HepG2 (cell line): Measurements from ENCODE around the gene CD79A. TPM values are rescaled to one million over a fixed set of nuclear protein-coding genes. Genes with fewer than 3 reads are reported as not detected.

ENCODE experiments used
- ATF7 ChIP-seq, 2 experiments: fragments of 450-650 bp in 1 of 2; sonication (generic) in 1 of 2; formaldehyde crosslinking in 1 of 2; IDR thresholded peaks; 2 replicates each; pipeline versions ENCODE4 v1.4.0 to v1.6.1; 2016 to 2020; ENCODE audit warnings: antibody characterized with exemption in 1 of 2, mild to moderate bottlenecking in 1 of 2, missing genetic modification reagents in 1 of 2
- CCDC6 ChIP-seq: sonication (generic); formaldehyde crosslinking; IDR thresholded peaks from 2 replicates; pipeline ENCODE4 v1.8.1; 2022; ENCODE audit warnings: mild to moderate bottlenecking, missing genetic modification reagents, moderate library complexity
- EZH2 ChIP-seq: conservative IDR thresholded peaks from 2 replicates; pipeline ENCODE4 v1.6.1; 2012; ENCODE audit warnings: mild to moderate bottlenecking, low read depth, low read length, moderate library complexity
- HOXA7 ChIP-seq: sonication (generic); formaldehyde crosslinking; IDR thresholded peaks from 2 replicates; pipeline ENCODE4 v1.8.1; 2022; ENCODE audit warnings: mild to moderate bottlenecking, missing genetic modification reagents, moderate library complexity
- ISL2 ChIP-seq: sonication (generic); formaldehyde crosslinking; IDR thresholded peaks from 2 replicates; pipeline ENCODE4 v1.5.0; 2020; ENCODE audit warnings: missing genetic modification reagents
- NFIB ChIP-seq: sonication (generic); formaldehyde crosslinking; IDR thresholded peaks from 2 replicates; pipeline ENCODE4 v1.9.0; 2021; ENCODE audit warnings: missing genetic modification reagents, mild to moderate bottlenecking, borderline replicate concordance
- PAF1 ChIP-seq: IDR thresholded peaks from 2 replicates; pipeline ENCODE4 v1.6.1; 2016; ENCODE audit warnings: missing genetic modification reagents, missing compliant biosample characterization
- ZFAT ChIP-seq: sonication (generic); formaldehyde crosslinking; conservative IDR thresholded peaks from 2 replicates; pipeline ENCODE4 v1.8.1; 2023; ENCODE audit warnings: missing genetic modification reagents, inconsistent platforms
- ZNF776 ChIP-seq: sonication (generic); formaldehyde crosslinking; IDR thresholded peaks from 2 replicates; pipeline ENCODE4 v1.4.0; 2020; ENCODE audit warnings: mild to moderate bottlenecking, missing genetic modification reagents
- polyA plus RNA-seq, 8 experiments: library from polyadenylated mRNA; depleted of rRNA in 3 of 8; stranded (reverse) in 7 of 8; unstranded in 1 of 8; fragments of >200 nt; fragmentation: Illumina TruSeq in 4 of 8; extraction: Trizol in 4 of 8; gene quantifications; 2 replicates each; pipeline versions ENCODE4 v1.2.1 to v1.2.3, GENCODE V29; 2011 to 2016; ENCODE audit warnings: low read depth in 4 of 8, missing spikeins in 1 of 8, mixed read lengths in 1 of 8; ENCODE audit not compliant: insufficient read depth in 1 of 8
- total RNA-seq, 5 experiments: library from RNA; depleted of rRNA; stranded (reverse); fragments of >200 nt; fragmentation: Illumina TruSeq; extraction: Trizol; gene quantifications; 2 replicates each; pipeline ENCODE4 v1.2.3, GENCODE V29; 2016; ENCODE audit warnings: low read depth in 1 of 5
- TF ChIP-seq, protein P1 (sequence below): sonication (generic); formaldehyde crosslinking; IDR thresholded peaks from 2 replicates; pipeline ENCODE4 v1.8.0; 2022; ENCODE audit warnings: low read depth, missing genetic modification reagents
- TF ChIP-seq, protein P2 (sequence below): sonication (generic); formaldehyde crosslinking; IDR thresholded peaks from 2 replicates; pipeline ENCODE4 v1.9.0; 2021; ENCODE audit warnings: missing genetic modification reagents, mild to moderate bottlenecking, borderline replicate concordance
- TF ChIP-seq, protein P3 (sequence below): sonication (generic); formaldehyde crosslinking; IDR thresholded peaks from 2 replicates; pipeline ENCODE4 v1.5.0; 2020; ENCODE audit warnings: mild to moderate bottlenecking, missing genetic modification reagents, borderline replicate concordance
- TF ChIP-seq, protein P4 (sequence below): sonication (generic); formaldehyde crosslinking; IDR thresholded peaks from 2 replicates; pipeline ENCODE4 v1.5.0; 2020; ENCODE audit warnings: missing genetic modification reagents
- TF ChIP-seq, protein P5 (sequence below): sonication (generic); formaldehyde crosslinking; IDR thresholded peaks from 2 replicates; pipeline ENCODE4 v1.5.0; 2020; ENCODE audit warnings: missing genetic modification reagents

The CD79A gene
- total and polyA plus RNA-seq, 2 of the 13 experiments (the other 11 are each of a cell fraction or from before 2014, with no cell fraction given): 0.24 to 0.33 TPM

DNA sequence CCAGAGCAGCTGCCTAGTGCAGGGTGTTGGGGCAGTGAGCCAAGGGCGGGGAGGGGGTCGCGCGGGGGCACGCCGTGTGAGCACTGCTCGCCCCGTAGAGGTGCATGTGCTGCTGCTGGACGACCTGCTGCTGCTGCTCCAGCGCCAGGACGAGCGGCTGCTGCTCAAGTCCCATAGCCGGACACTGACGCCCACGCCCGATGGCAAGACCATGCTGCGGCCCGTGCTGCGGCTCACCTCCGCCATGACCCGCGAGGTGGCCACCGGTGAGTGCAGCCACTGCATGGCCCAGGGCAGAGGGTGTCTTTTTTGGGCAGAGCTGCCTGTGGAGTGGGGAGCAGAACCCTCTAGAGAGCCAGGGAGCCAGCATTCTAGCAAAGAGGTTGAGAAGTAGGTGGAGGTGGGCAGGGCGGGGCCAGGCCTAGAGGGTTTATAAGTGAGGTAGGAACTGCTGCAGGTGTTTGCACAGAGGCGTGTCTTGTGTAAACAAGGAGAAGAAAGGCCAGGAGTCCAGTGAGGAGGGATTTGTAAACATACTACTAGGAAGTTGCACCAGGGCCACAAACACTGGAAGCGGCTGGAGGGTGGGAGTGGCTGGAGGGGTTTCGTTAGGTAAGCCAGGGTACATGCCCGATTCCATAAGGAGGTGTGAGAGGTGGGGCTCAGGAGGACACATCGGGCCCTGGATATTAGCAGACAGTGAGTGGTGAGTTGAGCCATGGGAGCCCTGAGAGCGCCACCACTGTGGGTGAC is 27.2 kb downstream of the CD79A start (continued):
- TF ChIP-seq, protein P1, sequence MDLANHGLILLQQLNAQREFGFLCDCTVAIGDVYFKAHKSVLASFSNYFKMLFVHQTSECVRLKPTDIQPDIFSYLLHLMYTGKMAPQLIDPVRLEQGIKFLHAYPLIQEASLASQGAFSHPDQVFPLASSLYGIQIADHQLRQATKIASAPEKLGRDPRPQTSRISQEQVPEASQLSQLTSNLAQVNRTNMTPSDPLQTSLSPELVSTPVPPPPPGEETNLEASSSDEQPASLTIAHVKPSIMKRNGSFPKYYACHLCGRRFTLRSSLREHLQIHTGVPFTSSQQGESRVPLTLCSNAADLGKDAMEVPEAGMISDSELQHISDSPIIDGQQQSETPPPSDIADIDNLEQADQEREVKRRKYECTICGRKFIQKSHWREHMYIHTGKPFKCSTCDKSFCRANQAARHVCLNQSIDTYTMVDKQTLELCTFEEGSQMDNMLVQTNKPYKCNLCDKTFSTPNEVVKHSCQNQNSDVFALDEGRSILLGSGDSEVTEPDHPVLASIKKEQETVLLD: no peak
- no peak for TF ChIP-seq CCDC6 (CRISPR knock-in tag)
- TF ChIP-seq, protein P2, sequence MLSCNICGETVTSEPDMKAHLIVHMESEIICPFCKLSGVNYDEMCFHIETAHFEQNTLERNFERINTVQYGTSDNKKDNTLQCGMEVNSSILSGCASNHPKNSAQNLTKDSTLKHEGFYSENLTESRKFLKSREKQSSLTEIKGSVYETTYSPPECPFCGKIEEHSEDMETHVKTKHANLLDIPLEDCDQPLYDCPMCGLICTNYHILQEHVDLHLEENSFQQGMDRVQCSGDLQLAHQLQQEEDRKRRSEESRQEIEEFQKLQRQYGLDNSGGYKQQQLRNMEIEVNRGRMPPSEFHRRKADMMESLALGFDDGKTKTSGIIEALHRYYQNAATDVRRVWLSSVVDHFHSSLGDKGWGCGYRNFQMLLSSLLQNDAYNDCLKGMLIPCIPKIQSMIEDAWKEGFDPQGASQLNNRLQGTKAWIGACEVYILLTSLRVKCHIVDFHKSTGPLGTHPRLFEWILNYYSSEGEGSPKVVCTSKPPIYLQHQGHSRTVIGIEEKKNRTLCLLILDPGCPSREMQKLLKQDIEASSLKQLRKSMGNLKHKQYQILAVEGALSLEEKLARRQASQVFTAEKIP (CRISPR knock-in tag): no peak
- TF ChIP-seq ATF7 (IDR thresholded peaks at IDR 0.05): no peak
- TF ChIP-seq ATF7 (CRISPR knock-in tag; IDR thresholded peaks at IDR 0.05): no peak
- TF ChIP-seq, protein P3, sequence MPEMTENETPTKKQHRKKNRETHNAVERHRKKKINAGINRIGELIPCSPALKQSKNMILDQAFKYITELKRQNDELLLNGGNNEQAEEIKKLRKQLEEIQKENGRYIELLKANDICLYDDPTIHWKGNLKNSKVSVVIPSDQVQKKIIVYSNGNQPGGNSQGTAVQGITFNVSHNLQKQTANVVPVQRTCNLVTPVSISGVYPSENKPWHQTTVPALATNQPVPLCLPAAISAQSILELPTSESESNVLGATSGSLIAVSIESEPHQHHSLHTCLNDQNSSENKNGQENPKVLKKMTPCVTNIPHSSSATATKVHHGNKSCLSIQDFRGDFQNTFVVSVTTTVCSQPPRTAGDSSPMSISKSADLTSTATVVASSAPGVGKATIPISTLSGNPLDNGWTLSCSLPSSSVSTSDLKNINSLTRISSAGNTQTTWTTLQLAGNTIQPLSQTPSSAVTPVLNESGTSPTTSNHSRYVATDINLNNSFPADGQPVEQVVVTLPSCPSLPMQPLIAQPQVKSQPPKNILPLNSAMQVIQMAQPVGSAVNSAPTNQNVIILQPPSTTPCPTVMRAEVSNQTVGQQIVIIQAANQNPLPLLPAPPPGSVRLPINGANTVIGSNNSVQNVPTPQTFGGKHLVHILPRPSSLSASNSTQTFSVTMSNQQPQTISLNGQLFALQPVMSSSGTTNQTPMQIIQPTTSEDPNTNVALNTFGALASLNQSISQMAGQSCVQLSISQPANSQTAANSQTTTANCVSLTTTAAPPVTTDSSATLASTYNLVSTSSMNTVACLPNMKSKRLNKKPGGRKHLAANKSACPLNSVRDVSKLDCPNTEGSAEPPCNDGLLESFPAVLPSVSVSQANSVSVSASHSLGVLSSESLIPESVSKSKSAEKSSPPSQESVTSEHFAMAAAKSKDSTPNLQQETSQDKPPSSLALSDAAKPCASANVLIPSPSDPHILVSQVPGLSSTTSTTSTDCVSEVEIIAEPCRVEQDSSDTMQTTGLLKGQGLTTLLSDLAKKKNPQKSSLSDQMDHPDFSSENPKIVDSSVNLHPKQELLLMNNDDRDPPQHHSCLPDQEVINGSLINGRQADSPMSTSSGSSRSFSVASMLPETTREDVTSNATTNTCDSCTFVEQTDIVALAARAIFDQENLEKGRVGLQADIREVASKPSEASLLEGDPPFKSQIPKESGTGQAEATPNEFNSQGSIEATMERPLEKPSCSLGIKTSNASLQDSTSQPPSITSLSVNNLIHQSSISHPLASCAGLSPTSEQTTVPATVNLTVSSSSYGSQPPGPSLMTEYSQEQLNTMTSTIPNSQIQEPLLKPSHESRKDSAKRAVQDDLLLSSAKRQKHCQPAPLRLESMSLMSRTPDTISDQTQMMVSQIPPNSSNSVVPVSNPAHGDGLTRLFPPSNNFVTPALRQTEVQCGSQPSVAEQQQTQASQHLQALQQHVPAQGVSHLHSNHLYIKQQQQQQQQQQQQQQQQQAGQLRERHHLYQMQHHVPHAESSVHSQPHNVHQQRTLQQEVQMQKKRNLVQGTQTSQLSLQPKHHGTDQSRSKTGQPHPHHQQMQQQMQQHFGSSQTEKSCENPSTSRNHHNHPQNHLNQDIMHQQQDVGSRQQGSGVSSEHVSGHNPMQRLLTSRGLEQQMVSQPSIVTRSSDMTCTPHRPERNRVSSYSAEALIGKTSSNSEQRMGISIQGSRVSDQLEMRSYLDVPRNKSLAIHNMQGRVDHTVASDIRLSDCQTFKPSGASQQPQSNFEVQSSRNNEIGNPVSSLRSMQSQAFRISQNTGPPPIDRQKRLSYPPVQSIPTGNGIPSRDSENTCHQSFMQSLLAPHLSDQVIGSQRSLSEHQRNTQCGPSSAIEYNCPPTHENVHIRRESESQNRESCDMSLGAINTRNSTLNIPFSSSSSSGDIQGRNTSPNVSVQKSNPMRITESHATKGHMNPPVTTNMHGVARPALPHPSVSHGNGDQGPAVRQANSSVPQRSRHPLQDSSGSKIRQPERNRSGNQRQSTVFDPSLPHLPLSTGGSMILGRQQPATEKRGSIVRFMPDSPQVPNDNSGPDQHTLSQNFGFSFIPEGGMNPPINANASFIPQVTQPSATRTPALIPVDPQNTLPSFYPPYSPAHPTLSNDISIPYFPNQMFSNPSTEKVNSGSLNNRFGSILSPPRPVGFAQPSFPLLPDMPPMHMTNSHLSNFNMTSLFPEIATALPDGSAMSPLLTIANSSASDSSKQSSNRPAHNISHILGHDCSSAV (CRISPR knock-in tag): no peak
- no peak for TF ChIP-seq HOXA7 (CRISPR knock-in tag)
- no peak for TF ChIP-seq ZNF776
- TF ChIP-seq ISL2: no peak; the same call in 1 of the 2 replicates
- no peak for TF ChIP-seq PAF1 (CRISPR knock-in tag)
- no peak for TF ChIP-seq NFIB (CRISPR knock-in tag)
- TF ChIP-seq EZH2: no peak
- TF ChIP-seq, protein P4, sequence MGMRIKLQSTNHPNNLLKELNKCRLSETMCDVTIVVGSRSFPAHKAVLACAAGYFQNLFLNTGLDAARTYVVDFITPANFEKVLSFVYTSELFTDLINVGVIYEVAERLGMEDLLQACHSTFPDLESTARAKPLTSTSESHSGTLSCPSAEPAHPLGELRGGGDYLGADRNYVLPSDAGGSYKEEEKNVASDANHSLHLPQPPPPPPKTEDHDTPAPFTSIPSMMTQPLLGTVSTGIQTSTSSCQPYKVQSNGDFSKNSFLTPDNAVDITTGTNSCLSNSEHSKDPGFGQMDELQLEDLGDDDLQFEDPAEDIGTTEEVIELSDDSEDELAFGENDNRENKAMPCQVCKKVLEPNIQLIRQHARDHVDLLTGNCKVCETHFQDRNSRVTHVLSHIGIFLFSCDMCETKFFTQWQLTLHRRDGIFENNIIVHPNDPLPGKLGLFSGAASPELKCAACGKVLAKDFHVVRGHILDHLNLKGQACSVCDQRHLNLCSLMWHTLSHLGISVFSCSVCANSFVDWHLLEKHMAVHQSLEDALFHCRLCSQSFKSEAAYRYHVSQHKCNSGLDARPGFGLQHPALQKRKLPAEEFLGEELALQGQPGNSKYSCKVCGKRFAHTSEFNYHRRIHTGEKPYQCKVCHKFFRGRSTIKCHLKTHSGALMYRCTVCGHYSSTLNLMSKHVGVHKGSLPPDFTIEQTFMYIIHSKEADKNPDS (CRISPR knock-in tag): no peak
- TF ChIP-seq ZFAT (CRISPR knock-in tag): no peak
- TF ChIP-seq, protein P5, sequence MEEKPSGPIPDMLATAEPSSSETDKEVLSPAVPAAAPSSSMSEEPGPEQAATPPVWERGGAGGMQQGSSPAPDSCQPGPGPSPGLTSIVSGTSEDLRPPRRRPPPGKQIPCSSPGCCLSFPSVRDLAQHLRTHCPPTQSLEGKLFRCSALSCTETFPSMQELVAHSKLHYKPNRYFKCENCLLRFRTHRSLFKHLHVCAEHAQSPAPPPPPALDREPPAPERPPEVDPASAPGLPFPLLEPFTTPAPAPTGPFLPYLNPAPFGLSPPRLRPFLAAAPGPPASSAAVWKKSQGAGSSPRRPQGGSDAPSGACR (CRISPR knock-in tag): no peak
